Lung (tissue), 12 donors: Measurements from ENCODE around the gene RAP1A. TPM values are rescaled to one million over a fixed set of nuclear protein-coding genes. Genes with fewer than 3 reads are reported as not detected.

Experiments used
- ATAC-seq: fragments of 200-7000 bp; cut with Tn5 transposase; one replicate; pipeline ENCODE4 v1.9.1; 2020; ENCODE audit warnings: moderate number of reproducible peaks; ENCODE audit not compliant: insufficient read depth, low FRiP score
- DNase-seq, 3 donors: peaks; one replicate each; pipeline ENCODE4 v3.0.0-alpha.2; 2013 to 2017
- H3K27ac ChIP-seq, 2 donors: one replicate each; pipeline ENCODE4 v1.5.1; 2013; ENCODE audit warnings: mild to moderate bottlenecking in 2 of 2, moderate library complexity in 2 of 2, control low read depth in 1 of 2, inconsistent platforms in 1 of 2, low read depth in 1 of 2, low read length in 1 of 2
- H3K27me3 ChIP-seq, 3 donors: one replicate each; pipeline ENCODE4 v1.5.1; 2013; ENCODE audit warnings: low read length in 2 of 3; ENCODE audit not compliant: control insufficient read depth in 3 of 3, insufficient read depth in 3 of 3
- H3K36me3 ChIP-seq, 4 donors: one replicate each; pipeline ENCODE4 v1.5.1; 2013; ENCODE audit warnings: low read length in 4 of 4, mild to moderate bottlenecking in 1 of 4, moderate library complexity in 1 of 4; ENCODE audit not compliant: control insufficient read depth in 4 of 4, insufficient read depth in 4 of 4
- H3K4me1 ChIP-seq, 5 donors: one replicate each; pipeline ENCODE4 v1.5.1; 2013; ENCODE audit warnings: low read length in 5 of 5, mild to moderate bottlenecking in 2 of 5, moderate library complexity in 1 of 5; ENCODE audit not compliant: control insufficient read depth in 5 of 5, insufficient read depth in 5 of 5
- H3K4me3 ChIP-seq: one replicate; pipeline ENCODE4 v1.5.1; 2013; ENCODE audit warnings: mild to moderate bottlenecking, control low read depth, moderate library complexity
- H3K9ac ChIP-seq, 2 donors: one replicate each; pipeline ENCODE4 v1.5.1; 2013; ENCODE audit warnings: low read length in 2 of 2, control low read depth in 1 of 2; ENCODE audit not compliant: insufficient read depth in 1 of 2
- H3K9me3 ChIP-seq, 4 donors: one replicate each; pipeline ENCODE4 v1.5.1; 2013; ENCODE audit warnings: low read length in 3 of 4, mild to moderate bottlenecking in 1 of 4, moderate library complexity in 1 of 4; ENCODE audit not compliant: control insufficient read depth in 4 of 4, insufficient read depth in 3 of 4
- CTCF ChIP-seq: IDR thresholded peaks from 2 replicates; pipeline ENCODE4 v1.5.1; 2012; ENCODE audit warnings: mild to moderate bottlenecking; ENCODE audit errors: control extremely low read depth, extremely low read depth
- WGBS, 2 donors: extraction: QIAGEN DNeasy Blood & Tissue Kit; methylation state at CpG; one replicate each; pipeline ENCODE4 v1.1.7; 2013; 5-methylcytosine and 5-hydroxymethylcytosine counted together
- polyA plus RNA-seq, 2 donors: library from polyadenylated mRNA; stranded (reverse); fragments of 200-250 nt; gene quantifications; one replicate each; pipeline ENCODE4 v1.2.1, GENCODE V29; 2013
- total RNA-seq, 2 donors: library from RNA; depleted of rRNA in 1 of 2; stranded (reverse); fragments of >200 nt in 1 of 2; gene quantifications; one replicate each; pipeline ENCODE4 v1.2.1, GENCODE V29; 2014 to 2021
- donor health status: control.
- donor health status: control.
- donor health status: Bipolar disorder and iron deficiency.
- donor health status: healthy.
- donor health status: DM: yes; HTN: yes; CAD: no.

Gene RAP1A
- total and polyA plus RNA-seq, 4 donors: 64.5 to 97.3 (median 77.6) TPM

DNA sequence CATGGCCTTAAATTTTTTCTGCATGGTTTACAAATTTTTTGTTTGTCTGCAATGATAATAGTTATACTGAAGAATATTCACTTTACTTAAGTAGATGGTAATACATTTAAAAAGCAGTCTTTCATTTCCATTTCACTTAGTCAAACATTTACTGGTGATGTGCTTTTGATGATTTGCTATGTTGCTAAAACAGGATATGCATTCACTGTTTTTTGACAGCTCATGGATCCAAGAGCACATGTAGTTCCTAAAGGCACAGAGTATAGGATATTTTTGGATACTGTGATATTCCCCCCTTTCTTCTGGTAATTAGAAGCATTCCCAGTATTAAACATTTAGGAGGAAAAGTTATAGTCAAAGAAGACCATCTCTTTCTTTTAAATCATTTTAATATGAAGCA is 45.9 kb downstream of the RAP1A start:
- peaks cover 4 to 28% (median 12%) of the 10 kb centered on the region in 5 donors for H3K4me1 ChIP-seq
- ATAC-seq (no peak), DNase-seq (no peak)
- TF ChIP-seq CTCF: no peak
- H3K36me3 ChIP-seq: peaks cover 0 to 3% (median 0%) of the 10 kb centered on the region in 4 donors
- no peak overlapping the region for H3K4me3 ChIP-seq
- H3K9me3 ChIP-seq: no peaks in the 10 kb centered on the region
- no peak overlapping the region for H3K27ac ChIP-seq
- no peak overlapping the region for H3K9ac ChIP-seq
- H3K27me3 ChIP-seq: no peaks in the 10 kb centered on the region

GRCh38 chr1:111666828-111667227 is 47.2 kb downstream of the RAP1A start:
- no peak for TF ChIP-seq CTCF
- Histone ChIP-seq H3K4me1 (peaks cover 5 to 22% (median 7%) of the 10 kb centered on the region in 5 donors), H3K9me3 (no peaks in the 10 kb centered on the region), H3K36me3 (peaks cover 0 to 3% (median 1%) of the 10 kb centered on the region in 4 donors), H3K9ac (no peak overlapping the region), H3K4me3 (no peak overlapping the region), H3K27ac (no peak overlapping the region), H3K27me3 (no peaks in the 10 kb centered on the region)
- WGBS, 2 donors: 65 to 76% methylated on average over 1 of the region's 1 CpG
- ATAC-seq (no peak), DNase-seq (peak in 1 of 3 donors; percentile 23)

GRCh38 chr1:111669268-111669667 is 49.7 kb downstream of the RAP1A start:
- Histone ChIP-seq H3K36me3 (peaks cover 0 to 3% (median 2%) of the 10 kb centered on the region in 4 donors), H3K27me3 (no peaks in the 10 kb centered on the region), H3K9ac (no peak overlapping the region), H3K4me1 (peaks cover 5 to 26% (median 6%) of the 10 kb centered on the region in 5 donors), H3K27ac (peak overlapping the region in 1 of 2 donors; percentile 2), H3K4me3 (no peak overlapping the region), H3K9me3 (no peaks in the 10 kb centered on the region)
- DNase-seq (no peak), ATAC-seq (no peak)
- no peak for TF ChIP-seq CTCF
- 10 to 11% methylated on average over 1 of the region's 1 CpG for WGBS, 2 donors

- H3K4me1 ChIP-seq: peaks cover 5 to 18% (median 6%) of the 10 kb centered on the region in 5 donors
- peaks cover 0 to 5% (median 3%) of the 10 kb centered on the region in 4 donors for H3K36me3 ChIP-seq
- no peaks in the 10 kb centered on the region for H3K9me3 ChIP-seq
- no peak for TF ChIP-seq CTCF
- H3K27ac ChIP-seq: no peak overlapping the region
- H3K27me3 ChIP-seq: no peaks in the 10 kb centered on the region
- no peak for ATAC-seq
- H3K9ac ChIP-seq: no peak overlapping the region
- H3K4me3 ChIP-seq: no peak overlapping the region
- no peak for DNase-seq
Observed at GRCh38 chr1:111671852-111672251, 52.3 kb downstream of the RAP1A start.
